Uterus (tissue), 4 donors: ENCODE results near the gene MYOM3. TPM values are rescaled to one million over a fixed set of nuclear protein-coding genes. Genes with fewer than 3 reads are reported as not detected.

ENCODE experiments used
- DNase-seq, 2 donors: peaks; one replicate each; pipeline ENCODE4 v3.0.0-alpha.2; 2019 to 2020
- H3K27ac ChIP-seq, 2 donors: fragments of 200-600 bp; sonication (generic); 1 replicate in 1 of 2; 2 replicates in 1 of 2; pipeline ENCODE4 v1.5.1; 2016 to 2018
- H3K27me3 ChIP-seq, 2 donors: fragments of 200-600 bp; sonication (generic); one replicate each; pipeline ENCODE4 v1.5.1; 2018 to 2019; ENCODE audit warnings: control low read depth in 1 of 2
- H3K36me3 ChIP-seq, 2 donors: fragments of 200-600 bp; sonication (generic); one replicate each; pipeline ENCODE4 v1.5.1; 2019; ENCODE audit warnings: control low read depth in 1 of 2
- H3K4me1 ChIP-seq, 2 donors: fragments of 200-600 bp; sonication (generic); one replicate each; pipeline ENCODE4 v1.5.1; 2018 to 2019; ENCODE audit warnings: control low read depth in 1 of 2
- H3K4me3 ChIP-seq, 2 donors: fragments of 200-600 bp; sonication (generic); 1 replicate in 1 of 2; 2 replicates in 1 of 2; pipeline ENCODE4 v1.5.1; 2018 to 2019; ENCODE audit warnings: mild to moderate bottlenecking in 1 of 2
- H3K9me3 ChIP-seq, 2 donors: fragments of 200-600 bp; sonication (generic); one replicate each; pipeline ENCODE4 v1.5.1; 2019; ENCODE audit warnings: control low read depth in 1 of 2
- CTCF ChIP-seq, 4 experiments: fragments of 200-600 bp in 2 of 4; fragments of 450-650 bp in 2 of 4; sonication (generic) in 2 of 4; IDR thresholded peaks; one replicate each; pipeline ENCODE4 v1.5.1; 2016 to 2019; ENCODE audit warnings: antibody characterized with exemption in 4 of 4, mild to moderate bottlenecking in 2 of 4, moderate library complexity in 1 of 4
- POLR2A ChIP-seq, 2 donors: fragments of 450-650 bp; IDR thresholded peaks; one replicate each; pipeline ENCODE4 v1.6.1; 2016; ENCODE audit warnings: antibody characterized with exemption in 2 of 2, mild to moderate bottlenecking in 1 of 2, moderate library complexity in 1 of 2
- intact Hi-C: fragments of 100-400 bp; cut with DNase I; formaldehyde crosslinking; loops from one replicate; pipeline ENCODE4 v1.15.1; 2023; ENCODE audit warnings: low total_unique reads
- total RNA-seq, 4 donors: library from RNA; depleted of rRNA in 3 of 4; stranded (reverse); fragments of >200 nt in 3 of 4; gene quantifications; one replicate each; pipeline versions ENCODE4 v1.1.0 to v1.2.4, GENCODE V29; 2014 to 2023
- donor health status: DM: yes; HTN: yes; CAD: no.

MYOM3 gene
- total RNA-seq, 4 donors from 2014 or later: under 0.01 to 0.90 (median 0.79) TPM; not detected in 1

DNA sequence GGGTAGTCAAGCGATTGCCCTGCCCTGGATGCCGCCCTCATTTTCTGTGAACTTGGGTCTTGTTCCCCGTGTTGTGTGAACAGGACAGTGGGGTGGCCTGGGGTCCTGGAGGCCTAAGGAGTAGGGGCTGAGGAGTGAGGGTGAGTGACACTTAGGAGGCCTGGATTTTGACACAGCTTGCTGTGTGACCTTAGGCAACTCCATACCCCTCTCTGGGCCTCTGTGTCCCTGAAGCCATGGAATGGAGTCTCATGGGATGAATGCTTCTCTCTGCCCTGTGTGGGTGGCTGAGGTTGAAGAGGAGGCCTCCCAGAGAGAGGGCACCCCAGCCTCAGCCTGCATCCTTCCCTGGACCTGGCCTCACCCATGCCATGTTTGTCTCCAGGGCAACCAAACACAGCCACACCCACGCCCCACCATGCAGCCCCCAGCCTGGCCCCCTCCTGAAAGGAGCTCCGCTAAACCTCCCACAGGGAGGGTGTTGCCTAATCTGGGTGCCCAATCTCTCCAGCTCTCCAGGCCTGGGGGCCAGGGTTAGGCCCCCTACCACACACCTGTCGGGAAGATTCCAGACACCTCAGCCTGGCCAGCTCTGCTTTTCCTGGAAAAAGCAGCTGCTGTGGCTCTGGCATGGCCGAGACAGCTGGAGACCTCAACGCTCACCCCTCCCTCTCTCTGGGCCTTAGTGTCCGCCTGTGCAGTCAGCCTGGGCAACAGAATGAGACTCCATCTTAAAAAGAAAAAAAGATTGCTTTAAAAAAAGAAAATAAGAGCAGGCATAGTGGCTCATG lies 9.9 kb downstream of the MYOM3 start:
- intact Hi-C loops: no loop called here
- Histone ChIP-seq H3K4me1 (no peaks in the 10 kb centered on the region), H3K4me3 (no peak overlapping the region), H3K27ac (no peak overlapping the region), H3K36me3 (no peaks in the 10 kb centered on the region), H3K9me3 (no peaks in the 10 kb centered on the region), H3K27me3 (no peaks in the 10 kb centered on the region)
- TF ChIP-seq CTCF (IDR thresholded peaks at IDR 0.05): no peak
- no peak for TF ChIP-seq POLR2A (IDR thresholded peaks at IDR 0.05)
- DNase-seq: no peak

DNA sequence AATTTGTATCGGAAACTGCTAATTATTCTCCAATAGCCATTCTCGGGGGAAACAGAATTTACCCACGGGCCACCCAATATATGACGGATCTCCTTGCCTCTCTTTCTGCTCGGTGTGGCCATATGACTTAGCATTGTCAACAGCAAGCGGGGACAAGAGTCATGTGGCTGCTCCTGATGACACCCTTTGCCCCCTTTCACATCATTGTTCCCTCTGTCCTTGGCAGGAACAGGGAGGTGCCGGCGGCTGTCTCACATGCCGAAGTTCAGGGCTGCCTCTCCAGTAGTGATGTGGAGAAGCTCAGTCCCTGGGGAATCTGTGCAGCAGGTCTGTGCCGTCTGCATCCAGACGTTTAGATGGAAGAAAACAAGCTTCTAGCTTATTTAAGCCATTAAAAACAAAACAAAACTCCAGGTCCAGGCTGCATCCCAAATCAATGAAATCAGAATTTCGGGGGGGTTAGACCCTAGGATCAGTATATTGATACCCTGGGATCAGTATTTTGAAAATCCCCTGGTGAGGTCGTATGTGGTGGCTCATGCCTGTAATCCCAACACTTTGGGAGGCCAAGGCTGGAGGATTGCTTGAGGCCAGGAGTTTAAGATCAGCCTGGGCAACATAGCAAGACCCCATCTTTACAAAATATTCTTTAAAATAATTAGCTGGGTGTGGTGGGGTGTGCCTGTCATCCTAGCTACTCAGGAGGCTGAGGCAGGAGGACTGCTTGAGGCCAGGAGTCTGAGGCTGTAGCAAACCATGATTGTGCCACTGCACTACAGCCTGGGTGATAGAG lies 10.8 kb downstream of the MYOM3 start:
- H3K4me3 ChIP-seq: no peak overlapping the region
- H3K4me1 ChIP-seq: no peaks in the 10 kb centered on the region
- no peaks in the 10 kb centered on the region for H3K36me3 ChIP-seq
- intact Hi-C loops: no loop called here
- H3K9me3 ChIP-seq: no peaks in the 10 kb centered on the region
- no peak overlapping the region for H3K27ac ChIP-seq
- no peaks in the 10 kb centered on the region for H3K27me3 ChIP-seq
- TF ChIP-seq POLR2A (IDR thresholded peaks at IDR 0.05) (no peak), CTCF (IDR thresholded peaks at IDR 0.05) (no peak)
- no peak for DNase-seq

DNA sequence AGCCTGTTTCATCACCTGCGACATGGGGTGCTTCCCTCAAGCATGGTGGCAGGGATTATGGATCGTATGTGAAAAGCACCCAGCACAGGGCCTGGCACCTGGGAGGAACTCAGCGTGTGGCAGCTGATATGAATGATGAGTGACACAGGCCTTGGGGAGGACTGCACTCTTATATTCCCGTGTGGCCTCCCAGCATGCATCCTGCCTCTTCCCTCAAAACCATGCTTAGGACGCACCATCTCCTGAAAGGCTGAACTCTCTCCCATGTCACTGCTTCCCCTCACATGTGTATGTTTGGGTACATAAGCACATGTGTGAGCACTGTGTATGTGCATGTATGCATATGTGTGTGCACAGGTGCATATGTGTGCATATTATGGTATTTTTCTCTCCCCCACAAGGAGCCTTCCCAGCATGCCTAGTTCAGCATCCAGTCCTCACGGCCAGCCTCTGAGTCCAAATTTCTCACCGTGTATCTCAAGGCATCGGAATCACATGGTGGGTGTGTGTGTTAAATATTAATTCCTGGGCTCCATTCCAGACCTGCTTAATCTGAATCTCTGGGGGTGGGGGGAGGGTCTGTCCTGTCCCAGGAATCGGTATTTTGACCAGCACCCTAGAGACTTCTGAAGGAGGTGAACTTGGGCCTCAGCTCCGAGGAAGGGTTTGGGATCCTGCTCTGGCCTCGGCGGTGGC lies 12.8 kb downstream of the MYOM3 start:
- H3K9me3 ChIP-seq: no peaks in the 10 kb centered on the region
- intact Hi-C loops: no loop called here

GRCh38 chr1:24098102-24098501 lies 13.8 kb downstream of the MYOM3 start:
- intact Hi-C loops: no loop called here
- Histone ChIP-seq H3K36me3 (no peaks in the 10 kb centered on the region), H3K27ac (no peak overlapping the region), H3K4me1 (no peaks in the 10 kb centered on the region), H3K4me3 (no peak overlapping the region), H3K27me3 (no peaks in the 10 kb centered on the region), H3K9me3 (no peaks in the 10 kb centered on the region)
- TF ChIP-seq POLR2A (IDR thresholded peaks at IDR 0.05) (no peak), CTCF (IDR thresholded peaks at IDR 0.05) (no peak)
- no peak for DNase-seq

More for the DNA sequence above, 12.8 kb downstream of the MYOM3 start:
- H3K4me1 ChIP-seq: no peaks in the 10 kb centered on the region
- no peak for TF ChIP-seq POLR2A (IDR thresholded peaks at IDR 0.05)
- no peak for TF ChIP-seq CTCF (IDR thresholded peaks at IDR 0.05)
- no peak overlapping the region for H3K27ac ChIP-seq
- H3K4me3 ChIP-seq: no peak overlapping the region
- H3K27me3 ChIP-seq: no peaks in the 10 kb centered on the region
- H3K36me3 ChIP-seq: no peaks in the 10 kb centered on the region
- no peak for DNase-seq
